Liver (tissue), 9 donors: ENCODE data around the gene BTBD19. TPM values are rescaled to one million over a fixed set of nuclear protein-coding genes. Genes with fewer than 3 reads are reported as not detected.

ENCODE experiments used
- DNase-seq: peaks from one replicate; pipeline ENCODE4 v3.0.0-alpha.2; 2017; ENCODE audit warnings: low spot score
- H3K27ac ChIP-seq, 2 donors: one replicate each; pipeline ENCODE4 v1.7.0; 2013; ENCODE audit warnings: inconsistent platforms in 2 of 2, low read length in 2 of 2, control low read depth in 1 of 2, low read depth in 1 of 2, mild to moderate bottlenecking in 1 of 2
- H3K27me3 ChIP-seq, 4 donors: one replicate each; pipeline versions ENCODE4 v1.6.1 to v1.7.0; 2013; ENCODE audit warnings: low read length in 3 of 4, inconsistent platforms in 1 of 4, mild to moderate bottlenecking in 1 of 4, moderate library complexity in 1 of 4; ENCODE audit not compliant: control insufficient read depth in 4 of 4, insufficient read depth in 4 of 4
- H3K36me3 ChIP-seq, 4 donors: one replicate each; pipeline versions ENCODE4 v1.6.1 to v1.7.0; 2013; ENCODE audit warnings: low read length in 3 of 4, mild to moderate bottlenecking in 3 of 4, low read depth in 1 of 4, moderate library complexity in 1 of 4; ENCODE audit not compliant: control insufficient read depth in 4 of 4, insufficient read depth in 3 of 4
- H3K4me1 ChIP-seq, 4 donors: one replicate each; pipeline versions ENCODE4 v1.6.1 to v1.7.0; 2013; ENCODE audit warnings: low read length in 3 of 4, mild to moderate bottlenecking in 3 of 4, moderate library complexity in 1 of 4; ENCODE audit not compliant: control insufficient read depth in 4 of 4, insufficient read depth in 4 of 4
- H3K4me3 ChIP-seq, 3 donors: one replicate each; pipeline versions ENCODE4 v1.6.1 to v1.7.0; 2013; ENCODE audit warnings: low read length in 3 of 3, control low read depth in 1 of 3, low read depth in 1 of 3, mild to moderate bottlenecking in 1 of 3
- H3K9ac ChIP-seq, 2 donors: one replicate each; pipeline ENCODE4 v1.7.0; 2013; ENCODE audit warnings: low read length in 2 of 2, mild to moderate bottlenecking in 2 of 2, moderate library complexity in 2 of 2, control low read depth in 1 of 2, low read depth in 1 of 2
- H3K9me3 ChIP-seq, 4 donors: one replicate each; pipeline versions ENCODE4 v1.6.1 to v1.7.0; 2013; ENCODE audit warnings: low read length in 3 of 4; ENCODE audit not compliant: control insufficient read depth in 4 of 4
- ATF3 ChIP-seq: IDR thresholded peaks from 2 replicates; pipeline ENCODE4 v1.6.1; 2016; ENCODE audit warnings: antibody characterized with exemption
- EGR1 ChIP-seq, 2 donors: IDR thresholded peaks; 2 replicates each; pipeline ENCODE4 v1.6.1; 2016 to 2018; ENCODE audit warnings: antibody characterized with exemption in 2 of 2, low read depth in 2 of 2
- FOXA1 ChIP-seq: IDR thresholded peaks from 2 replicates; pipeline ENCODE4 v1.6.1; 2016; ENCODE audit warnings: antibody characterized with exemption
- FOXA2 ChIP-seq: IDR thresholded peaks from 2 replicates; pipeline ENCODE4 v1.6.1; 2016; ENCODE audit warnings: antibody characterized with exemption
- GABPA ChIP-seq, 2 donors: IDR thresholded peaks in 1 of 2; conservative IDR thresholded peaks in 1 of 2; 2 replicates each; pipeline ENCODE4 v1.6.1; 2016; ENCODE audit warnings: antibody characterized with exemption in 2 of 2, mild to moderate bottlenecking in 1 of 2, moderate library complexity in 1 of 2
- HNF4A ChIP-seq, 2 donors: conservative IDR thresholded peaks; 2 replicates each; pipeline ENCODE4 v1.6.1; 2016; ENCODE audit warnings: antibody characterized with exemption in 2 of 2, mild to moderate bottlenecking in 2 of 2
- HNF4G ChIP-seq: IDR thresholded peaks from 2 replicates; pipeline ENCODE4 v1.6.1; 2016; ENCODE audit warnings: antibody characterized with exemption
- JUND ChIP-seq, 2 donors: IDR thresholded peaks; 2 replicates each; pipeline ENCODE4 v1.6.1; 2016; ENCODE audit warnings: antibody characterized with exemption in 2 of 2
- MAX ChIP-seq: IDR thresholded peaks from 2 replicates; pipeline ENCODE4 v1.6.1; 2016; ENCODE audit warnings: antibody characterized with exemption
- RAD21 ChIP-seq, 2 donors: IDR thresholded peaks; 2 replicates each; pipeline ENCODE4 v1.6.1; 2016; ENCODE audit warnings: antibody characterized with exemption in 2 of 2, mild to moderate bottlenecking in 2 of 2
- RXRA ChIP-seq, 2 donors: IDR thresholded peaks; 2 replicates each; pipeline ENCODE4 v1.6.1; 2017 to 2018; ENCODE audit warnings: antibody characterized with exemption in 2 of 2, mild to moderate bottlenecking in 1 of 2
- SP1 ChIP-seq: IDR thresholded peaks from 2 replicates; pipeline ENCODE4 v1.6.1; 2018; ENCODE audit warnings: antibody characterized with exemption, mild to moderate bottlenecking
- TAF1 ChIP-seq: conservative IDR thresholded peaks from 2 replicates; pipeline ENCODE4 v1.6.1; 2016; ENCODE audit warnings: antibody characterized with exemption, mild to moderate bottlenecking
- YY1 ChIP-seq: IDR thresholded peaks from 2 replicates; pipeline ENCODE4 v1.6.1; 2016; ENCODE audit warnings: antibody characterized with exemption, mild to moderate bottlenecking
- WGBS: extraction: QIAGEN DNeasy Blood & Tissue Kit; methylation state at CpG from one replicate; pipeline ENCODE4 v1.1.7; 2013; 5-methylcytosine and 5-hydroxymethylcytosine counted together
- polyA plus RNA-seq, 2 donors: library from polyadenylated mRNA; stranded (reverse) in 1 of 2; unstranded in 1 of 2; fragments of 200-250 nt in 1 of 2; fragments of >200 nt in 1 of 2; fragmentation: Nextera tagmentation in 1 of 2; extraction: Ambion mirVana in 1 of 2; gene quantifications; one replicate each; pipeline versions ENCODE4 v1.2.1 to v1.2.3, GENCODE V29; 2013 to 2015
- total RNA-seq, 2 donors: library from RNA; depleted of rRNA; stranded (reverse); fragments of >200 nt; gene quantifications; one replicate each; pipeline ENCODE4 v1.2.3, GENCODE V29; 2014
- TF ChIP-seq, protein P1 (sequence below): IDR thresholded peaks from 2 replicates; pipeline ENCODE4 v1.6.1; 2016; ENCODE audit warnings: antibody characterized with exemption
- TF ChIP-seq, protein P2 (sequence below): IDR thresholded peaks from 2 replicates; pipeline ENCODE4 v1.6.1; 2016; ENCODE audit warnings: antibody characterized with exemption, mild to moderate bottlenecking
- TF ChIP-seq, protein P3 (sequence below): fragments of 150-350 bp; IDR thresholded peaks from 2 replicates; pipeline ENCODE4 v1.5.1; 2017; ENCODE audit warnings: improper control_type of control experiment, low read depth, low read length; ENCODE audit not compliant: missing input control
- donor health status: healthy.
- donor health status: healthy.
- donor health status: healthy.
- donor health status: healthy.
- donor health status: healthy.

The BTBD19 gene
- total and polyA plus RNA-seq, 4 donors = 1.3 to 3.1 (median 2.6) TPM

- H3K4me3 ChIP-seq = no peak overlapping the region
- no peaks in the 10 kb centered on the region for H3K27me3 ChIP-seq
- no peak for DNase-seq
- peaks cover 0 to 11% (median 6%) of the 10 kb centered on the region in 4 donors for H3K36me3 ChIP-seq
- no peaks in the 10 kb centered on the region for H3K9me3 ChIP-seq
- no peak for TF ChIP-seq EGR1 (IDR thresholded peaks at IDR 0.05; ENCODE audit: low read depth in 2 of 2)
- TF ChIP-seq MAX = no peak
- TF ChIP-seq FOXA1 = no peak
- no peak for TF ChIP-seq SP1
- no peak for TF ChIP-seq RAD21 (IDR thresholded peaks at IDR 0.05)
- TF ChIP-seq HNF4A (conservative IDR thresholded peaks at IDR 0.05) = no peak
- H3K9ac ChIP-seq = no peak overlapping the region
- H3K4me1 ChIP-seq = no peaks in the 10 kb centered on the region
- H3K27ac ChIP-seq = no peak overlapping the region
- 97% methylated on average over 6 of the region's 6 CpGs for WGBS
Observed at GRCh38 chr1:44853201-44853600, 44.9 kb downstream of the BTBD19 start.

GRCh38 chr1:44854970-44855369 is 46.6 kb downstream of the BTBD19 start:
- Histone ChIP-seq H3K4me1 (no peaks in the 10 kb centered on the region), H3K9ac (no peak overlapping the region), H3K27ac (no peak overlapping the region), H3K4me3 (no peak overlapping the region), H3K27me3 (no peaks in the 10 kb centered on the region), H3K36me3 (peaks cover 0 to 11% (median 5%) of the 10 kb centered on the region in 4 donors), H3K9me3 (no peaks in the 10 kb centered on the region)
- 84% methylated on average over 1 of the region's 1 CpG for WGBS
- DNase-seq = no peak
- no peak for TF ChIP-seq TAF1
- no peak for TF ChIP-seq FOXA2
- TF ChIP-seq YY1 = no peak
- no peak for TF ChIP-seq HNF4G
- no peak for TF ChIP-seq RAD21 (IDR thresholded peaks at IDR 0.05)
- TF ChIP-seq, protein P1, sequence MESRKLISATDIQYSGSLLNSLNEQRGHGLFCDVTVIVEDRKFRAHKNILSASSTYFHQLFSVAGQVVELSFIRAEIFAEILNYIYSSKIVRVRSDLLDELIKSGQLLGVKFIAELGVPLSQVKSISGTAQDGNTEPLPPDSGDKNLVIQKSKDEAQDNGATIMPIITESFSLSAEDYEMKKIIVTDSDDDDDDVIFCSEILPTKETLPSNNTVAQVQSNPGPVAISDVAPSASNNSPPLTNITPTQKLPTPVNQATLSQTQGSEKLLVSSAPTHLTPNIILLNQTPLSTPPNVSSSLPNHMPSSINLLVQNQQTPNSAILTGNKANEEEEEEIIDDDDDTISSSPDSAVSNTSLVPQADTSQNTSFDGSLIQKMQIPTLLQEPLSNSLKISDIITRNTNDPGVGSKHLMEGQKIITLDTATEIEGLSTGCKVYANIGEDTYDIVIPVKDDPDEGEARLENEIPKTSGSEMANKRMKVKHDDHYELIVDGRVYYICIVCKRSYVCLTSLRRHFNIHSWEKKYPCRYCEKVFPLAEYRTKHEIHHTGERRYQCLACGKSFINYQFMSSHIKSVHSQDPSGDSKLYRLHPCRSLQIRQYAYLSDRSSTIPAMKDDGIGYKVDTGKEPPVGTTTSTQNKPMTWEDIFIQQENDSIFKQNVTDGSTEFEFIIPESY = no peak
- TF ChIP-seq SP1 = no peak
- TF ChIP-seq, protein P2, sequence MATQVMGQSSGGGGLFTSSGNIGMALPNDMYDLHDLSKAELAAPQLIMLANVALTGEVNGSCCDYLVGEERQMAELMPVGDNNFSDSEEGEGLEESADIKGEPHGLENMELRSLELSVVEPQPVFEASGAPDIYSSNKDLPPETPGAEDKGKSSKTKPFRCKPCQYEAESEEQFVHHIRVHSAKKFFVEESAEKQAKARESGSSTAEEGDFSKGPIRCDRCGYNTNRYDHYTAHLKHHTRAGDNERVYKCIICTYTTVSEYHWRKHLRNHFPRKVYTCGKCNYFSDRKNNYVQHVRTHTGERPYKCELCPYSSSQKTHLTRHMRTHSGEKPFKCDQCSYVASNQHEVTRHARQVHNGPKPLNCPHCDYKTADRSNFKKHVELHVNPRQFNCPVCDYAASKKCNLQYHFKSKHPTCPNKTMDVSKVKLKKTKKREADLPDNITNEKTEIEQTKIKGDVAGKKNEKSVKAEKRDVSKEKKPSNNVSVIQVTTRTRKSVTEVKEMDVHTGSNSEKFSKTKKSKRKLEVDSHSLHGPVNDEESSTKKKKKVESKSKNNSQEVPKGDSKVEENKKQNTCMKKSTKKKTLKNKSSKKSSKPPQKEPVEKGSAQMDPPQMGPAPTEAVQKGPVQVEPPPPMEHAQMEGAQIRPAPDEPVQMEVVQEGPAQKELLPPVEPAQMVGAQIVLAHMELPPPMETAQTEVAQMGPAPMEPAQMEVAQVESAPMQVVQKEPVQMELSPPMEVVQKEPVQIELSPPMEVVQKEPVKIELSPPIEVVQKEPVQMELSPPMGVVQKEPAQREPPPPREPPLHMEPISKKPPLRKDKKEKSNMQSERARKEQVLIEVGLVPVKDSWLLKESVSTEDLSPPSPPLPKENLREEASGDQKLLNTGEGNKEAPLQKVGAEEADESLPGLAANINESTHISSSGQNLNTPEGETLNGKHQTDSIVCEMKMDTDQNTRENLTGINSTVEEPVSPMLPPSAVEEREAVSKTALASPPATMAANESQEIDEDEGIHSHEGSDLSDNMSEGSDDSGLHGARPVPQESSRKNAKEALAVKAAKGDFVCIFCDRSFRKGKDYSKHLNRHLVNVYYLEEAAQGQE = no peak
- TF ChIP-seq JUND (IDR thresholded peaks at IDR 0.05) = no peak
- TF ChIP-seq, protein P3, sequence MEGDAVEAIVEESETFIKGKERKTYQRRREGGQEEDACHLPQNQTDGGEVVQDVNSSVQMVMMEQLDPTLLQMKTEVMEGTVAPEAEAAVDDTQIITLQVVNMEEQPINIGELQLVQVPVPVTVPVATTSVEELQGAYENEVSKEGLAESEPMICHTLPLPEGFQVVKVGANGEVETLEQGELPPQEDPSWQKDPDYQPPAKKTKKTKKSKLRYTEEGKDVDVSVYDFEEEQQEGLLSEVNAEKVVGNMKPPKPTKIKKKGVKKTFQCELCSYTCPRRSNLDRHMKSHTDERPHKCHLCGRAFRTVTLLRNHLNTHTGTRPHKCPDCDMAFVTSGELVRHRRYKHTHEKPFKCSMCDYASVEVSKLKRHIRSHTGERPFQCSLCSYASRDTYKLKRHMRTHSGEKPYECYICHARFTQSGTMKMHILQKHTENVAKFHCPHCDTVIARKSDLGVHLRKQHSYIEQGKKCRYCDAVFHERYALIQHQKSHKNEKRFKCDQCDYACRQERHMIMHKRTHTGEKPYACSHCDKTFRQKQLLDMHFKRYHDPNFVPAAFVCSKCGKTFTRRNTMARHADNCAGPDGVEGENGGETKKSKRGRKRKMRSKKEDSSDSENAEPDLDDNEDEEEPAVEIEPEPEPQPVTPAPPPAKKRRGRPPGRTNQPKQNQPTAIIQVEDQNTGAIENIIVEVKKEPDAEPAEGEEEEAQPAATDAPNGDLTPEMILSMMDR = no peak
- TF ChIP-seq GABPA (IDR thresholded peaks at IDR 0.05 in 1 of 2, conservative IDR thresholded peaks at IDR 0.05 in 1 of 2) = no peak
- no peak for TF ChIP-seq ATF3
- TF ChIP-seq RXRA (IDR thresholded peaks at IDR 0.05) = no peak
- no peak for TF ChIP-seq EGR1 (IDR thresholded peaks at IDR 0.05; ENCODE audit: low read depth in 2 of 2)
- no peak for TF ChIP-seq MAX
- TF ChIP-seq HNF4A (conservative IDR thresholded peaks at IDR 0.05) = no peak
